ENCODE results near the gene UBL4A. TPM values are rescaled to one million over a fixed set of nuclear protein-coding genes. Genes with fewer than 3 reads are reported as not detected.

UBL4A gene
- 10 to 100 TPM; 25.8 to 50.5 (median 46.4) TPM for total RNA-seq

DNA sequence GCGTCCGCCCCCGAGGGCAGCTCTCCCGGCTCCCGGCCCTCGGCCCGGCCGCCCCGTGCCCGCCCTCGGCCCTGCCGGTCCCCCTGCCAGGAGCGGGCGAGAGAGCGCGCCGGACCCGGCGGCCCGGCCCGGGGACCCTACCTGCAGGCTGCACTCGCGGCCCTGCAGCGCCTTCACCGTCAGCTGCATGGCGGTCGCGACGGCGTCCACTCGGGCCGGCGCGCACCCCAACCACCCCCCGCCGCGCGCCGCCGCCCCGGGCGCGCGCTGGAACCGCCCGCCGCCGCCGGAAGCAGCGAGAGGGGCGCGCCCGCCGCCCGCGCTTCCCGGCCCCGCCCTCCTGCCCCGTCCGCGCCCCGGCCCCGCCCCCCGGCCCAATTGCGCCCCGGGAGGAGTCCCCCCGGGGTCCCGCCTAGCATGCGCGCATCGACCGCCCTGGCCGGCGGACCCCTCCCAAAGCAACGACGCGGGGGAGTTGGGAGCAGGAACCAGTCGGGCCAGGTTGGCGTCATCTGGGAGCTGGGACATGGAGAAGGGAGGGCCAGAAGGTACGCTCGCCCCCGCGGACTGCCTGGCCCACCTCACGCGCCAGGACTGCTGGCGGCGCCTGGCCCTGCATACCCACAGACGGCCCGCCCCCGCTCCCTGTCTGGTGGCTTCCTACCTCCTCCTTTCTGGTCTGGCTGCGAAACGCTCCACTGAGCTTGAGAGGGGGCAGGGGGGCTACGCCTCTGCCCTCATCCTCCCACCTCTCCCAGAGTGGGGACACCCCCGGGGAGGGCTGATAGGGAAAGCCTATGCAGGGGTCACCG, at the start of gene UBL4A:
Gene UBL4A, minus strand, starts transcription at position 220 of the 812 bp plus-strand sequence. Its CDS starts 31 bp downstream, at position 189.
- peak within 1 kb of the TSS; percentile 83 for H3K27ac ChIP-seq
- peak within 1 kb of the TSS; percentile 69 for H3K4me3 ChIP-seq
- H3K4me1 ChIP-seq = peaks cover 32% of the 10 kb centered on the region
- 71% methylated on average over 6 of the region's 95 CpGs for WGBS
- DNase-seq (ENCODE audit: low spot score in 2 of 2) = peak in 1 of 2 donors; percentile 77
- no peaks in the 10 kb centered on the region for H3K36me3 ChIP-seq
- H3K27me3 ChIP-seq = no peaks in the 10 kb centered on the region
- no peaks in the 10 kb centered on the region for H3K9me3 ChIP-seq
- TF ChIP-seq POLR2A (IDR thresholded peaks at IDR 0.05) (no peak), POLR2AphosphoS5 (IDR thresholded peaks at IDR 0.05) (no peak), EP300 (IDR thresholded peaks at IDR 0.05) (no peak)
- TF ChIP-seq, protein P1, sequence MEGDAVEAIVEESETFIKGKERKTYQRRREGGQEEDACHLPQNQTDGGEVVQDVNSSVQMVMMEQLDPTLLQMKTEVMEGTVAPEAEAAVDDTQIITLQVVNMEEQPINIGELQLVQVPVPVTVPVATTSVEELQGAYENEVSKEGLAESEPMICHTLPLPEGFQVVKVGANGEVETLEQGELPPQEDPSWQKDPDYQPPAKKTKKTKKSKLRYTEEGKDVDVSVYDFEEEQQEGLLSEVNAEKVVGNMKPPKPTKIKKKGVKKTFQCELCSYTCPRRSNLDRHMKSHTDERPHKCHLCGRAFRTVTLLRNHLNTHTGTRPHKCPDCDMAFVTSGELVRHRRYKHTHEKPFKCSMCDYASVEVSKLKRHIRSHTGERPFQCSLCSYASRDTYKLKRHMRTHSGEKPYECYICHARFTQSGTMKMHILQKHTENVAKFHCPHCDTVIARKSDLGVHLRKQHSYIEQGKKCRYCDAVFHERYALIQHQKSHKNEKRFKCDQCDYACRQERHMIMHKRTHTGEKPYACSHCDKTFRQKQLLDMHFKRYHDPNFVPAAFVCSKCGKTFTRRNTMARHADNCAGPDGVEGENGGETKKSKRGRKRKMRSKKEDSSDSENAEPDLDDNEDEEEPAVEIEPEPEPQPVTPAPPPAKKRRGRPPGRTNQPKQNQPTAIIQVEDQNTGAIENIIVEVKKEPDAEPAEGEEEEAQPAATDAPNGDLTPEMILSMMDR (IDR thresholded peaks at IDR 0.05) = no peak

DNA sequence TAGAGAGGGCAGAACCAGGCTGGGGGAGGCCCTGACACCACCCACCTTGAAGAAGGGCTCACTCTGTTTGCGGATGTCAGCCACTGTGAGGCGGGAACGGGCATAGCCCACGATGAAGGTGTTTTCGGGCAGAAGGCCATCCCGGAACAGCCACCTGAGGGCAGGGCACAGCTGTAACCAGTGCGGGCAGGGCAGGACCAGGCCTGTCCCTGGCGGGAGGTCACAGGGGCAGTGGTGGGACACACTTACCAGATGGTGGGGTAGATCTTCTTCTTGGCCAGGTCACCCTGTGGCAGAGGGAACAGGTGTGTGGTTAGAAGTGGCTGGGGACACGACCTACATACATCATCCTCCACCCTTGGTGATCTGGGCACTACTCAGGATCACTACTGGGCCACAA, 49.5 kb upstream of the UBL4A start:
- Histone ChIP-seq H3K27me3 (no peaks in the 10 kb centered on the region), H3K4me1 (peaks cover 11% of the 10 kb centered on the region), H3K9me3 (no peaks in the 10 kb centered on the region), H3K27ac (no peak overlapping the region), H3K36me3 (peaks cover 14% of the 10 kb centered on the region), H3K4me3 (no peak overlapping the region)
- no peak for DNase-seq (ENCODE audit: low spot score in 2 of 2)
- 71% methylated on average over 7 of the region's 9 CpGs for WGBS
- TF ChIP-seq EP300 (IDR thresholded peaks at IDR 0.05) (no peak), POLR2AphosphoS5 (IDR thresholded peaks at IDR 0.05) (no peak), POLR2A (IDR thresholded peaks at IDR 0.05) (no peak)
- TF ChIP-seq, protein P1 (IDR thresholded peaks at IDR 0.05) = no peak

DNA sequence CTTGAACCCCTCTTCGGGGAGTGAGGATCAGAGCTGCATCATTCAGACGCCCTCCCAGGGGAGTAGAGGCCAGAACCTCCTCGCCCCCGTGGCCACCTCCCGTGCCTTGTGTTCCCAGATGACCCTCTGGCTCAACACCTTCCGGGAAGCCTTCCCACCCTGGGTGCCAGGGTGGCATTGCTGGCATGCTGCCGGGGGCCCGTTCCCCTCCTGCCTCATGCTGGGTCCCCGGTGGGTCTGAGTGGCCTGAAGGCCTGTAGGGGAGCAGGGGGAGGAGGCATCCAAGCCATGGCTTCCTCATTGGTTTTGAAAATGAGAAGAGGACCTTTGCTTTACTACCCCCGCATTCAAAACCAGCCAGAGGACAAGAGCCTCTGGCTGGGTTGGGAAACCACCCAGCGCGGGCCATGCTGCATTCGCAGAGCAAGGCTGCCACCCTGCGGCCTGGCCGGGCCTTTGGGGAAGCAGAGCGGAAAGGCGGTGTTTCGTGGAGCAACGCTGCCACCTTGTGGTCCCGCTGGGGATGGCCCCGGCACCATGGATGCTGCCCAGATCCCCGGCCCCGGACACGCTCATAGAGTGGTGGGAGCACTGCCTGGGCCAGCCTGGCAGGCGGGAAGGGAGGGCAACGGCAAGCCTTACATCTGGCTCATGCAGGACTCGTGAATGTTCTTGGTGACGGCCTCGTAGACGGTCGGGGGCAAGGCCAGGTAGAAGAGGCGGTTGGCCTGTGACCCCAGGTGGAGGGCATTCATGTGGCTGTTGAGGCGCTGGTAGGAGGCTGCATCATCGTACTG, 48.3 kb upstream of the UBL4A start:
- TF ChIP-seq, protein P1 (IDR thresholded peaks at IDR 0.05) = peak; percentile 92 to 100
- no peak for TF ChIP-seq POLR2A (IDR thresholded peaks at IDR 0.05)
- no peak for TF ChIP-seq EP300 (IDR thresholded peaks at IDR 0.05)
- peak in 2 of 3 donors; percentile 61 to 69 for TF ChIP-seq POLR2AphosphoS5 (IDR thresholded peaks at IDR 0.05)
- H3K27me3 ChIP-seq = no peaks in the 10 kb centered on the region
- peaks cover 14% of the 10 kb centered on the region for H3K36me3 ChIP-seq
- no peaks in the 10 kb centered on the region for H3K9me3 ChIP-seq
- peak; percentile 91 to 92 for DNase-seq (ENCODE audit: low spot score in 2 of 2)
- H3K4me1 ChIP-seq = peaks cover 7% of the 10 kb centered on the region
- no peak overlapping the region for H3K4me3 ChIP-seq
- H3K27ac ChIP-seq = no peak overlapping the region
- 51% methylated on average over 17 of the region's 34 CpGs for WGBS

DNA sequence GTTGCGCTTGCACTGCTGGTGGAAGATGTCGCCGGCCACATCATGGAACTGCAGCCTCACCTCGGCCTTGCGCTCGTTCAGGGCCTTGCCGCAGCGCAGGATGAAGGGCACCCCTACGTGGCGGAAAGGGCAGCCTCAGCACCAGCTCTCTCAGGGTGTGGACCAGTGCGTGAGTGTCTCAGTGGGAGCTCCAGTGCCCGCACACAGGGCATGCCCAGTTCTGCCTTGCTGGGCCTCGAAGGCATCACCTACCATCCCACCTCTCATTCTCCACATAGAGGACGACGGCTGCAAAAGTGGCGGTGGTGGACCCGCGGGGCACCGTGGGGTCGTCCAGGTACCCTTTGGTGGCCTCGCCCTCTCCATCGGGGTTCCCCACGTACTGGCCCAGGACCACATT, 46.3 kb upstream of the UBL4A start:
- 93% methylated on average over 14 of the region's 23 CpGs for WGBS
- no peak overlapping the region for H3K27ac ChIP-seq
- no peak overlapping the region for H3K4me3 ChIP-seq
- TF ChIP-seq POLR2A (IDR thresholded peaks at IDR 0.05) (no peak), EP300 (IDR thresholded peaks at IDR 0.05) (no peak), POLR2AphosphoS5 (IDR thresholded peaks at IDR 0.05) (no peak)
- TF ChIP-seq, protein P1 (IDR thresholded peaks at IDR 0.05) = no peak
- peaks cover 7% of the 10 kb centered on the region for H3K4me1 ChIP-seq
- no peak for DNase-seq (ENCODE audit: low spot score in 2 of 2)
- H3K27me3 ChIP-seq = no peaks in the 10 kb centered on the region
- H3K9me3 ChIP-seq = no peaks in the 10 kb centered on the region
- H3K36me3 ChIP-seq = peaks cover 14% of the 10 kb centered on the region

DNA sequence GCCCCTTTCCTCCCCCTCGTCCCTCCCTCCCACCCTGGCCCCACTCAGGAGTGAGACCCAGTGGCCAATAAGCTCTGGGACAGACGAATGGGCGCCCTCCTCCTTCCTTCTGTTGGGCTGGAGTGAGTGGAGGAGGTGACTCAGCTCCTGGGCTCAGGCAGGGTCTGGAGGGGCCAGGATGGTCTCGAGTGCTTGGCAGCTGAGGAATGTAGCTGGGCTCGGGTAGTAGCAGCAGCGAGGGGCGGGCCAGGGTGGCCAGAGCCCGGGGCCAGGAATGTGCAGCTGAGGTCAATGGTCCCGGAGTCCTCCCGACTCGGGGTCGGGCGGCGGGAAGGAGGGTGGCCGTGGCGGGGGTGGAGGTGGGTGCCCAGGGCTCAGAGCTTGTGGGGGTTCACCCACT, 45.2 kb upstream of the UBL4A start:
- Histone ChIP-seq H3K36me3 (peaks cover 14% of the 10 kb centered on the region), H3K9me3 (no peaks in the 10 kb centered on the region), H3K4me1 (peaks cover 15% of the 10 kb centered on the region), H3K27ac (no peak overlapping the region), H3K4me3 (no peak overlapping the region), H3K27me3 (no peaks in the 10 kb centered on the region)
- no peak for DNase-seq (ENCODE audit: low spot score in 2 of 2)
- TF ChIP-seq POLR2AphosphoS5 (IDR thresholded peaks at IDR 0.05) (no peak), EP300 (IDR thresholded peaks at IDR 0.05) (no peak), POLR2A (IDR thresholded peaks at IDR 0.05) (no peak)
- TF ChIP-seq, protein P1 (IDR thresholded peaks at IDR 0.05) = no peak
- 42% methylated on average over 3 of the region's 16 CpGs for WGBS

All from suprapubic skin (tissue), 4 donors.